Nephron progenitor cell (in vitro differentiated cells): Measurements from ENCODE around the gene GLP1R.

Source experiments
- DNase-seq: peaks from one replicate; pipeline ENCODE4 v3.0.0; 2021
- H3K27ac Mint-ChIP-seq: 2 replicates; pipeline ENCODE4 v1.8.0; 2021; ENCODE audit warnings: mild to moderate bottlenecking, moderate library complexity, mixed read lengths
- H3K27me3 Mint-ChIP-seq: 2 replicates; pipeline ENCODE4 v1.8.0; 2021; ENCODE audit warnings: mild to moderate bottlenecking, low read depth, mixed read lengths; ENCODE audit not compliant: poor library complexity
- H3K36me3 Mint-ChIP-seq: 2 replicates; pipeline ENCODE4 v1.8.0; 2021; ENCODE audit warnings: low read depth, mixed read lengths
- H3K4me1 Mint-ChIP-seq: 2 replicates; pipeline ENCODE4 v1.8.0; 2021; ENCODE audit warnings: mixed read lengths
- H3K4me3 Mint-ChIP-seq: 2 replicates; pipeline ENCODE4 v1.8.0; 2021; ENCODE audit warnings: mild to moderate bottlenecking, moderate library complexity, mixed read lengths
- H3K9me3 Mint-ChIP-seq: 2 replicates; pipeline ENCODE4 v1.8.0; 2021; ENCODE audit warnings: mild to moderate bottlenecking, moderate library complexity, mixed read lengths
- TF ChIP-seq, protein P1 (sequence below): fragments of 200-600 bp; sonication (generic); IDR thresholded peaks from 2 replicates; pipeline ENCODE4 v1.5.0; 2021; ENCODE audit warnings: antibody characterized with exemption

The GLP1R gene

DNA sequence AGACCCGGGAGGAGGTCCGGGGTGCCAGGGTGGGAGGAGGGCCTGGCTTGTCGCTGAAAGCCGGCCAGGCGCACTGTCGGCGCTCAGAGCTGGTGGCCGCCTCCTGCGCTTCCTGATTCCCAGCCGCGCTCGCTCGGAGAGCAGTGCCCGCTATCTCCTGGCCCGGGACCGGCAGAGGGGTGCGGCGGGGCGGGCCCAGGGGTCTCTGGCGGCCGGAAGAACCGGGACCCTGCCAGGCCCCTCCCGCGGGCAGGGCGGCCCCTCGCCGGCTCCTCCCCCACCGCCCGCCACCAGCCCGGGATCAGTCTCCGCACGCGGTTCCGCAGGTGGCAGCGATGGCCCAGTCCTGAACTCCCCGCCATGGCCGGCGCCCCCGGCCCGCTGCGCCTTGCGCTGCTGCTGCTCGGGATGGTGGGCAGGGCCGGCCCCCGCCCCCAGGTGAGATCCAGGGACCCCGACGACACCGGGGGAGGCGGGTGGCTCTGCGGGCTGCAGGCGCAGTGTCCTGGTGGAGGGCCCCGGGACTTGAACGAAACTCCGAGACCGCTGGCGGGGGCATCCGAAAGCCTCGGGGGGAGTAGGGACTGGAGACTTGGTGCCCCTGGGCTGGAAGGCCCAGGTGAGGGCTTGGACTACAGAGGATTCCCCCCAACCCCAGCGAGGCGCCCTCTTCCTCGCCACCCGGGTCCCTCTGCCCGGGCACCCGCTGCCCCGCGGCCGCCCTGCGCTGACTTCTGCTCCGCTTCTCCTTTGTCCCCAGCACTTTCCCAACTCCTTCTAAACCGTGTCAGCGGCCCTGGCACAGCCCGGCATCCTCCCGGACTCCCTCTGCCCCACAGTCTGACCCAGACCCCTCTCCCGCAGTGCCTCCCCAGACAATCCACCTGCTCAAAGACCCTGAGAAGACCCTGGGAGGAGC, at the start of gene GLP1R:
TSS of gene GLP1R (plus strand) at position 301 of the 919 bp plus-strand sequence. CDS start at position 361, 60 bp downstream.
- H3K36me3 Mint-ChIP-seq: no peaks in the 10 kb centered on the region
- DNase-seq: peak; percentile 67
- no peak within 1 kb of the TSS for H3K27ac Mint-ChIP-seq
- H3K4me1 Mint-ChIP-seq: peaks cover 12% of the 10 kb centered on the region
- TF ChIP-seq, protein P1, sequence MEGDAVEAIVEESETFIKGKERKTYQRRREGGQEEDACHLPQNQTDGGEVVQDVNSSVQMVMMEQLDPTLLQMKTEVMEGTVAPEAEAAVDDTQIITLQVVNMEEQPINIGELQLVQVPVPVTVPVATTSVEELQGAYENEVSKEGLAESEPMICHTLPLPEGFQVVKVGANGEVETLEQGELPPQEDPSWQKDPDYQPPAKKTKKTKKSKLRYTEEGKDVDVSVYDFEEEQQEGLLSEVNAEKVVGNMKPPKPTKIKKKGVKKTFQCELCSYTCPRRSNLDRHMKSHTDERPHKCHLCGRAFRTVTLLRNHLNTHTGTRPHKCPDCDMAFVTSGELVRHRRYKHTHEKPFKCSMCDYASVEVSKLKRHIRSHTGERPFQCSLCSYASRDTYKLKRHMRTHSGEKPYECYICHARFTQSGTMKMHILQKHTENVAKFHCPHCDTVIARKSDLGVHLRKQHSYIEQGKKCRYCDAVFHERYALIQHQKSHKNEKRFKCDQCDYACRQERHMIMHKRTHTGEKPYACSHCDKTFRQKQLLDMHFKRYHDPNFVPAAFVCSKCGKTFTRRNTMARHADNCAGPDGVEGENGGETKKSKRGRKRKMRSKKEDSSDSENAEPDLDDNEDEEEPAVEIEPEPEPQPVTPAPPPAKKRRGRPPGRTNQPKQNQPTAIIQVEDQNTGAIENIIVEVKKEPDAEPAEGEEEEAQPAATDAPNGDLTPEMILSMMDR: no peak
- peaks cover 82% of the 10 kb centered on the region for H3K27me3 Mint-ChIP-seq
- no peaks in the 10 kb centered on the region for H3K9me3 Mint-ChIP-seq
- peak within 1 kb of the TSS; percentile 79 for H3K4me3 Mint-ChIP-seq

- Mint-ChIP-seq H3K27me3 (peaks cover 57% of the 10 kb centered on the region), H3K4me1 (no peaks in the 10 kb centered on the region), H3K27ac (no peak overlapping the region), H3K9me3 (no peaks in the 10 kb centered on the region), H3K4me3 (no peak overlapping the region), H3K36me3 (no peaks in the 10 kb centered on the region)
- TF ChIP-seq, protein P1: peak; percentile 45
- DNase-seq: peak; percentile 26
Measured at GRCh38 chr6:39003072-39003471, 45.5 kb upstream of the GLP1R start.

DNA sequence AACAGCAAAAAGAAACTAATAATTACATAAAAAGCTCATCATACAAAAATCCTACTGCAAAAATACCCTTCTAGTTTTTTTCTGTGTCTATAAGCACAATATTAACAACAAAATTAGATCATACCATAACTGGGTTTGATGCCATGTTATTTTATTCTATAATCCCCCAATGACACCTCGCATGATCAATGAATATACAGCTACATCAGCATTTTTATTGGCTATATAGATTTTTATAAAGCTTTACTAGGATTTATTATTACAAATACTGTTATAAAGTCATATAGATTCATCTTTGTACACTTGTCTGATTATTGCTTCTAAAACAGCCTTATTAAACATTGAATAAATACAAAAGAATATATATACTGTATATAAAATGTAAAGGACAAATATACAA, 45.1 kb upstream of the GLP1R start:
- no peaks in the 10 kb centered on the region for H3K4me1 Mint-ChIP-seq
- no peak overlapping the region for H3K4me3 Mint-ChIP-seq
- H3K27me3 Mint-ChIP-seq: peaks cover 59% of the 10 kb centered on the region
- H3K9me3 Mint-ChIP-seq: no peaks in the 10 kb centered on the region
- no peak overlapping the region for H3K27ac Mint-ChIP-seq
- no peaks in the 10 kb centered on the region for H3K36me3 Mint-ChIP-seq
- DNase-seq: no peak
- TF ChIP-seq, protein P1: no peak

- no peaks in the 10 kb centered on the region for H3K4me1 Mint-ChIP-seq
- H3K27ac Mint-ChIP-seq: no peak overlapping the region
- peaks cover 54% of the 10 kb centered on the region for H3K27me3 Mint-ChIP-seq
- no peaks in the 10 kb centered on the region for H3K9me3 Mint-ChIP-seq
- H3K36me3 Mint-ChIP-seq: no peaks in the 10 kb centered on the region
- no peak overlapping the region for H3K4me3 Mint-ChIP-seq
- TF ChIP-seq, protein P1: no peak
- no peak for DNase-seq
Measured at GRCh38 chr6:39004801-39005200, 43.8 kb upstream of the GLP1R start.

- no peak overlapping the region for H3K27ac Mint-ChIP-seq
- no peaks in the 10 kb centered on the region for H3K9me3 Mint-ChIP-seq
- TF ChIP-seq, protein P1: no peak
- H3K4me3 Mint-ChIP-seq: no peak overlapping the region
- H3K36me3 Mint-ChIP-seq: no peaks in the 10 kb centered on the region
- no peaks in the 10 kb centered on the region for H3K4me1 Mint-ChIP-seq
- H3K27me3 Mint-ChIP-seq: peaks cover 45% of the 10 kb centered on the region
- DNase-seq: no peak
Measured at GRCh38 chr6:39005774-39006173, 42.8 kb upstream of the GLP1R start.

GRCh38 chr6:39007575-39007974, 41.0 kb upstream of the GLP1R start:
- TF ChIP-seq, protein P1: no peak
- Mint-ChIP-seq H3K4me3 (no peak overlapping the region), H3K27me3 (peaks cover 33% of the 10 kb centered on the region), H3K27ac (no peak overlapping the region), H3K36me3 (no peaks in the 10 kb centered on the region), H3K4me1 (no peaks in the 10 kb centered on the region), H3K9me3 (no peaks in the 10 kb centered on the region)
- no peak for DNase-seq
